Measurements from ENCODE around the gene CYP3A4.
"Not testable (repeated sequence)": the region's sequence is repeated elsewhere in the genome, so short reads cannot be mapped to it uniquely, and the experiment has no call there.

Gene CYP3A4

GRCh38 chr7:99748846-99749579, 35.0 kb downstream of the CYP3A4 start:
- no peak for DNase-seq

- not testable (repeated sequence) for DNase-seq
Measured at GRCh38 chr7:99746915-99747314, 37.1 kb downstream of the CYP3A4 start.

- DNase-seq, result not testable (repeated sequence)
Measured at GRCh38 chr7:99745395-99745794, 38.6 kb downstream of the CYP3A4 start.

- no peak for DNase-seq
Measured at GRCh38 chr7:99742737-99743394, 41.1 kb downstream of the CYP3A4 start.

GRCh38 chr7:99741441-99741795, 42.6 kb downstream of the CYP3A4 start:
- no peak for DNase-seq

GRCh38 chr7:99740573-99741440, 43.2 kb downstream of the CYP3A4 start:
- no peak for DNase-seq

- DNase-seq, result no peak
Measured at GRCh38 chr7:99739699-99740572, 44.0 kb downstream of the CYP3A4 start.

GRCh38 chr7:99737726-99738125, 46.3 kb downstream of the CYP3A4 start:
- no peak for DNase-seq

GRCh38 chr7:99736667-99737066, 47.3 kb downstream of the CYP3A4 start:
- DNase-seq, result not testable (repeated sequence)

GRCh38 chr7:99734987-99735386, 49.0 kb downstream of the CYP3A4 start, which contains the start of gene CYP3A7:
Gene CYP3A7 (minus strand): TSS chr7:99735196. CDS start chr7:99735093, 103 bp downstream.
- no peak for DNase-seq

GRCh38 chr7:99733448-99733847, 50.5 kb downstream of the CYP3A4 start:
- DNase-seq, result no peak

GRCh38 chr7:99733003-99733402, 51.0 kb downstream of the CYP3A4 start:
- no peak for DNase-seq

GRCh38 chr7:99731638-99732374, 52.2 kb downstream of the CYP3A4 start:
- no peak for DNase-seq

- no peak for DNase-seq
Measured at GRCh38 chr7:99730992-99731391, 53.0 kb downstream of the CYP3A4 start.

- DNase-seq, result no peak
Measured at GRCh38 chr7:99730238-99730810, 53.7 kb downstream of the CYP3A4 start.

- DNase-seq, result no peak
Measured at GRCh38 chr7:99729486-99730237, 54.3 kb downstream of the CYP3A4 start.

GRCh38 chr7:99728615-99729014, 55.4 kb downstream of the CYP3A4 start:
- no peak for DNase-seq

GRCh38 chr7:99723201-99723600, 60.8 kb downstream of the CYP3A4 start:
- not testable (repeated sequence) for DNase-seq

GRCh38 chr7:99720800-99721595, 63.0 kb downstream of the CYP3A4 start:
- DNase-seq, result no peak

All from SIG-M5 (cell line).